Activated CD4-positive, alpha-beta T cell treated with anti-CD3 and anti-CD28 coated beads, Interleukin-2, amount 50 U/mL, for 24 hours (primary cell): Measurements from ENCODE around the gene PCID2.

Source experiments
- DNase-seq, 2 donors: peaks; one replicate each; pipeline ENCODE4 v3.0.0-alpha.2; 2020; ENCODE audit warnings: low read depth in 1 of 2, low spot score in 1 of 2

Gene PCID2

DNA sequence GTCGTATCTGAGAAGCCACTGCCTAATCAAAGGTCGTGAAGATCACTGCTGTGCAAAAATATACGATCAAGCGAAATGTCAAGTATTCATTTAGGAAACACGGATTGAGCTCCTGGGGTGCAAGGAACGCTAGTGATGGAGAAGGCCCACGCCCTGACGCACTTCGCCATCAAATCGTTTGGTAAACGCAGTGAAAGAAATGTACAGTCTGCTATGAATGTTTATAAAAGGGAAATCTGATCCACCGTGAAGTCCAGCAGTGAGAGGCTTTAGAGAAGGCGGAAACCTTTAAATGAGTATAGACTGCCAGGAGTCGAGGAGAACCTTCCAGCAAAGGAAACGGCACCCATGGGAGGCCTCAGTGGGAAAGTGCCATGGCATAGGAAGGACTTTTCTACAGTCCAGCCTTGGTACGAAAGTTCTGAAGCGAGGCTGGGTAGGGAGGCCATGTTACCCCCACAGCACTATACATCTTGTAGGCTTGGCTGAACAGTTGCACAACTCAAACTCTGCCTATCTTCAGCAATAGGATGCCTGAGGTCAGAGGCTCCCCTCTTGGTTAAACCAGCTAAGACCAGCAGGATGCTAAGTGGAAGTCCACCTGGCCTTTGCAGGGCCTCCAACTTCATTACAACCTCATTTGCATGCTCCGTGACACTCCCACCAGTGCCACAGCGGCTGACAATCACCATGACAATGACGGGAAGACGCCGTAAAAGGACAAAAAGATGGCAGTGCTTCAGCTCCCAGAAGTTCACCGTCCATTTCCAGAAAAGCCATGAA lies 20.4 kb downstream of the PCID2 start:
- DNase-seq = no peak

GRCh38 chr13:113187263-113187669 lies 21.2 kb downstream of the PCID2 start:
- DNase-seq = peak; percentile 30 to 66

DNA sequence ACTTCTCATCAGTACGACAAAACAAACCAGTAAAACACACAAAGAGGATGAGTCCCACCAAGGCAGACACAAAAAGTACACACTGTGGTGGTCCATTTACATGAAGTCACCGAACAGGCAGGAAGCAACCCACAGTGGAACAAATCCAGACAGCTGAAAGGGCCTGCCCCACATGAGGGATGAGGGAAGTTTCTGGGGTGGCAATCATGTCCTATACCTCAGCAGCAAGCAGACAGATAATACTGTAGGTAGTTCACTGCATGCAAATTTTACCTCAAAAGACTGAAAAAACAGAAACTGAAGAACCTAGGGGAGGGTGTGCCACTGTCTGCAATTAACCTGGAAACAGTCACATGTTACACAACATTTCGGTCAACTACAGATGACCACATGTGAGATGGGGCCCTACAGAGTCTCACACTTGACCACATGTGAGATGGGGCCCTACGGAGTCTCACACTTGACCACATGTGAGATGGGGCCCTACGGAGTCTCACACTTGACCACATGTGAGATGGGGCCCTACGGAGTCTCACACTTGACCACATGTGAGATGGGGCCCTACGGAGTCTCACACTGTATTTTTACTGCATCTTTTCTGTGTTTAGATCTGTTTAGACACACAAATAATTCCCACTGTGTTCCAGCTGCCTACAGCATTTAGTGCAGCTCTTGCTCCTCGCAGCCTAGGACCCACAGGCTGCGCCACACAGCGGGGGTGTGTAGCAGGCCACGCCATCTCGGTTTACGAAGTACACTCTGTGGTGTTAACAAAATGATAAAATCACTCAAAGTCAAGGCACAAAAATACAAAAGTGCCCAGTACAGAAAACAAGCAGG lies 22.2 kb downstream of the PCID2 start:
- DNase-seq = no peak

- no peak for DNase-seq
Measured at GRCh38 chr13:113184568-113185440, 23.7 kb downstream of the PCID2 start.

DNA sequence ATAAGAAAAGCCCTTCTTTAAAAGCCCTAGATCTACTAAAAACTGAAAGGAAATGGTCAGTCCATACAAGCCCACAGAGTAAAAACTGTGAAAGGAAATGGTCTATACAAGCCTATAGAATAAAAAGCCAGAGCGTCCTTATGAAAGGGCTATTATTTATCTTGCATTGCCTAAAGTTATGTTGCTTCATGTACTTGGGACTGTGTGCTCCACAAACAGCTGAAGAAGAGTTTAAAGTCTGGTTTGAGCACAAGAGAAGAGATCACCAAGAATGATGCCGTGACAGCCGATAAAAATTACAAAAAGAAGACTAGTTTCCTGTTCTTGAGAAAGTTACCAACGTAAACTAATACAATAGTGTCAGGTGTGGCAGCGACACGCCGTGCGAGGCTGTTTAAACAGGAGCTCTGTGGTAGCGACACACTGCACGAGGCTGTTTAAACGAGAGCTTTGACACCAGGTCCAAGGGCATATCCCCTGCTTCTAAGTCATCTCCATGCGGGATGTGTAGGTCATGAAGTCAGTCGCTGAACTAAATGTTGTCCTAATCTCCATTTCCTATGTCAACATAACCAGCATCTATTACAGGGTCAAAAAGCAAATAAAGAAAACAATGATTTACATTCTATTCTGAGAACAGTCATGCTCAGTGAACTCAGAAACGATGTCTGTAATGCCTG lies 24.9 kb downstream of the PCID2 start:
- no peak for DNase-seq

GRCh38 chr13:113182046-113182445 lies 26.4 kb downstream of the PCID2 start:
- DNase-seq = no peak

DNA sequence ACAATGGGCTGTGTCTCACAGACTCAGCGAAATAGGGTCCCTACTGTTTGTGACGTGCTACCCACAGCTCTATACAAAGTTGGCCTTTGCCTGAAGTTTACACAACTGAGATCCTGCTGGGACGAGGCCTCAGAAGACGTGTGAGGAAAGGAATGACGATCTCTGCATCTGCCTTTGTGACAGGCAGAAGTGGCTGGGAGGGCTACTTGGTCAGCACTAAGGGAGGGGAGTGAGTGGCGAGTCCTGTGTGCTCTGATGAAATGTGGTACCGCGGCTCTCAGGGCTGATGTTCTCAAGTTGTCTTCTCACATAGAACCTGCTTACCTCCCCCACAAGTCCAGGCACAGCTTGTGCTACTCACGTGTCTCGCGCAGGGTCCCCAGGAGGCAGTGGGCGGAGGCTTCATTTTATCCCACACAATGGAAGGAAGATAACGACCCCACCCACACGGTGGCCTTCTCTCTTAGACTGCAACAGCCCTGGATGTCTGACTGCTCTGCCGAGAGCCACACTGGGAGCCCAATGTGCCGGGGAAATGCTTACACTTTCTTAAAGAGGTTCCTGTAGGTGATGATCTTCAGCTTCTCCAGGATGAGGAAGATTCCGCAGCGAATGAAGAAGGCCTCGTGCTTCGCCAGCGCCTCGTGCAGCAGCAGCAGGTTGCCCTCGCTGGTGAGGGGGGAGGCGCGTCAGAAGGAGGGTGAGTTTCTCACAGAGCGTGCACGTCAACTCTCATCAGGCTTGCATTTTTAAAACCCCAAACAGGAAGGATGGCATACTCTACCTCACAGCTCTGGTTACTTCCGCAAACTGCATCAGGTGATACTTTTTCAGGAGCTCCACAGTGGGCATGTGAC lies 28.9 kb downstream of the PCID2 start:
- DNase-seq = no peak

- no peak for DNase-seq
Measured at GRCh38 chr13:113178896-113179167, 29.6 kb downstream of the PCID2 start.

DNA sequence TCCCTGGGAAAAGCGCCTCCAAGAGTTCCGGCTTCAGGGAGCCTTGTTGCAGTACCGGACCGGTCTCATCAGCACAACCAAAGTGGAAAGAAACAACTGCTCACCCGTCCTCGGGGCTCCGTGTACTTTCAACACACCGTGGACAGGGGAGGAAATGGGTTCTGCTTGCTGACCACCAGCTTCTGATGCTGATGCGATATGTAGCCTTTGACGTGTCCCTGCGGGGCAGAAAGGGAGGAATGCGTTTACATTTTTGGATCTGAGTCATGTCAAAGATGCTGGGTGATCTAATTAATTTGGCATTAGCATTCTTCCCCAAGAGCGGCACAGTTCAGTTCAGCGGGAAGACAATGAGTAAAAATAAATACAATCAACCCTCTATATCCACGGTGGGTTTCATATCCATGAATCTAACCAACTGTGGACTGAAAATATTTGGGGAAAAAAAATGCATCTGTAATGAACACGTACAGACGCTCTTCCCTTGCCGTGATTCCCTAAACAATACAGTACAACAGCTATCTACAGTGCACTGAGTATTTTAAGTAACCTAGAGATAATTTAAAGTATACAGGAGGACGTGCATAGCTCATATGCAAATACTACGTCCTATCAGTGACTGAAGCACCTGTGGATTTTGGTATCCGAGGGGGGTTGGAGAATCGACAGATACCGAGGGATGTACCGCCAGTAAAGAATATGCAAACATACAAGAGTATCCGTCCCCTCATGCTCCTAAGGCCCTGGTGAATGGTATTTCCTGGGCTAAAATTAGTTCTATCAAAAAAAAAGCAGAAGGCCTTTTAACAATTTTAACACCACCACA lies 30.2 kb downstream of the PCID2 start:
- DNase-seq = no peak

DNA sequence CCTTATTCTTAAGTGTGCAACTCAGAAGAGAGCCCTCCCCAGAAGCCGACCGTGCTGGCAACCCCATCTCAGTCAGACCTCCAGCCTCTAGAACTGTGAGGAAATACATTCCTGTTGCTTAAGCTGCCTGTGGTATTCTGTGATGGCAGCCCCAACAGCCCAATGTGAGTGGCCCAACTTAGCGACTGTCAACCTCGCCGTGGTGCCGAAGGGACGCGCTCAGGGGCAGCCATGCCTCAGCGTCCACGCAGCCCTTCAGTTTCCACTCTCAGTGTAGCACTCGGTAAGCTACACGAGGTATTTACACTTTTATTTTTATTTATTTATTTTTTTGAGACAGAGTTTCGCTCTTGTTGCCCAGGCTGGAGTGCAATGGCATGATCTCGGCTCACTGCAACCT lies 31.6 kb downstream of the PCID2 start:
- DNase-seq = no peak

GRCh38 chr13:113176280-113176679 lies 32.2 kb downstream of the PCID2 start:
- DNase-seq = no peak

DNA sequence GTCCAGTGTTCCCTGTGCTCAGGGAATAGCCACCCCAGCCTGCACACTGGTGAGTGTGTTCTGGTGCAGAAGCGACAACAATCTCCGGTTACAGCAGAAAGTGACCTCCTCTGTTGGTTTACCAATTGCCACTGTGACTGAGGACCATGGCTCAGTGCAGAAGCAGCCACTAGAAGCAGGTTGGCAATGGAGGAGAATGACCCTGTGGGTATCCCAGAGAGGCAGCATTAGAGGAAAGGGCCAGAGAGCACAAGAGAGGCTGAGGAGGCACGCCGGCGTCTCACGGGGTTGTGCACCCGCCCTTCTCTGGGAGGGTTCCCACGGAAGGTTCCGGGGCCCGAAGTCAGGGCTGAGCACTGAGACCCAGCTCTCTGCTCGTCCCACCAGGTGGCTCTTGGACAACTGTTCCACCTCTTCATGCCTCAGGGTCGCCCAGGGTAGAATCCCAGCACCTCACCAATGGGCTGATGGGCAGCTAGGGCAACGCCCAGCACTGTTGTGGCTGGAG lies 36.0 kb downstream of the PCID2 start:
- no peak for DNase-seq

DNA sequence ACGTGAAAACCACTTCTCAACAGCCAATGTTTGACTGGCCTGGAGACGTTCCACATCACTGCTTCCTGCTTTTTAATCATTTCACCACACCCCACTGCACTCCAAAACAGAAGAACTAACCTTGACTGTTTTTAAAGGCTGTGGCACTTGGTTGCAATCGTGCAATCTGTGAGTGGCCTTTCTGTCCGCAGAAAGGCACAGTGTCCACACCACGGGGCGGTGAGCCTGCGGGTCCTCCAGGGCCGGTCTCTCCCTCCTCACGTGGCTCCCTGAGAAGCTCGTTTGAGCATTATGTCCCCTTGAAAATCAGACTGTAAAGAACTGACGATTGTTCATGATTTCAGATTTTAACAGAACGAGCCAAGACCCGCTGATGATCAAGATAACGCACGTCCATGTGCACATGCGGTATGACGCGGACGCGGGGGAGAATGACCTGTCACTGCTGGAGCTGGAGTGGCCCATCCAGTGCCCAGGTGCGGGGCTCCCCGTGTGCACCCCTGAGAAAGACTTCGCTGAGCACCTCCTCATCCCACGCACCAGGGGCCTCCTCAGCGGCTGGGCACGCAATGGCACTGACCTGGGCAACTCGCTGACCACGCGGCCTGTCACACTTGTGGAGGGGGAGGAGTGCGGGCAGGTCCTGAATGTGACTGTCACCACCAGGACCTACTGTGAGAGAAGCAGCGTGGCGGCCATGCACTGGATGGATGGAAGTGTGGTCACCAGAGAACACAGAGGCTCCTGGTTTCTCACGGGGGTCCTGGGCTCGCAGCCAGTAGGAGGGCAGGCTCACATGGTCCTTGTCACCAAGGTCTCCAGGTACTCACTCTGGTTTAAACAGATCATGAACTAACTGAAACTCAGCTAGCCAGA lies 37.0 kb downstream of the PCID2 start:
- no peak for DNase-seq

DNA sequence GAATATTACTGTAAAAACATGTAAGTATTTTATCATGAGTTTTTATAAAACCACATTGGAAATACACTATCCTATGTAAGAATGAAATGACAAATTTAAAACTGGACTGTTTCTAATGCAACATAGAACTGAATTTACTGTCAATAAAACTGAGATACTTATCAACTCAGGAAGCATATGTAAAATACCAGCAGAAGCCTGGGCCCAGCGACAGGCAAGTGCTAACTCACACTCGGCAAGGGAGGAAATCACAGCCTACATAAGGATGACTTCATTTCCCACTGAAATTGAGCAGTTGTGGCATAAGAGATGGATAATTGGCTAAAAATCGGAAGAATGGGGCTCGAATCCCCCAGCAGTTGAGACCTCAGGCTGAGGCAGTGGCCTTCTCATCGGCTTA lies 38.0 kb downstream of the PCID2 start:
- no peak for DNase-seq

DNA sequence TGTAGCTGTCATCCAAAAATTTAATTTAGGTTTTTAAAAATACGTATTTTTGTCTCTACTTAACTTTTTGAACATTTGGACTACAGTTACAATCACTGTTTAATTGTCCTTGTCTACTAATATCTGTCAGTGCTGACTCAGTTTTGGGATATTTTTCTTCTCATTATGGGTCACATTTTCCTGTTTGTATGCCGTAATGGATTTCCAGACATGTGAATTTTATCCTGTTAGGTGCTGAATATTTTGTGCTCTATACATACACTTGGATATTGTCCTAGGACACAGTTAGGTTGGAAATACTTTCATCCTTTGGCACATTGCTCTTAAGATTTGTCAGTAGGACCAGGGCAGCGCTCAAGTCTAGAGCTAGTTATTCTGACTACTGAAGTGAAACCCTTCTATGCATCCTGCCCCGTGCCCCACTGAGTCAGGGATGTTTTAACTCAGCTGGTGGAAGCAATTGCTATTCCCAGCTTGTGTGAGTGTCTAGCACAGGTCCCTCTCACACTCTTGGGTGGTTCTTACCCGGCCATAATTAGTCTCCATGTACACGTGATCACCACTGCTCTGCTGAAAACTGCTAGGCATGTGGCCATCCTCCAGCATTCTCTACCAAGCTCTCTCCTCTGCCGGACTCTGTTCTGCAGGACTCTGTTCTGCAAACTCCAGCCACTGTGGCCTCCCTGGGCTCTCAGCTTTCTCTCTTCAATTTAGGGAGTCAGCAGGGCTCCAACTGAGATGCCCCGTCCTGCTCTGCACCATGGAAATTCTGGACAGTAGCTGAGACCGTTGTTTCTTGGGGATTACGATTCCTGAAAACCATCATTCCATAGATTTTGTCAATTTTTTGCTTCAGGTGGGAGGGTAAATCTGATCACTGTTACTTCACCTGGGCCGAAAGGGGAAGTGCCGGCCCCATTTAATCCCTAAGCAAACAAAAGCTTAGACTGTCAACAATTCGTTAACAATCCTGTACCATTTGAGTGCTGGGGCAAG lies 38.9 kb downstream of the PCID2 start:
- DNase-seq = no peak

DNA sequence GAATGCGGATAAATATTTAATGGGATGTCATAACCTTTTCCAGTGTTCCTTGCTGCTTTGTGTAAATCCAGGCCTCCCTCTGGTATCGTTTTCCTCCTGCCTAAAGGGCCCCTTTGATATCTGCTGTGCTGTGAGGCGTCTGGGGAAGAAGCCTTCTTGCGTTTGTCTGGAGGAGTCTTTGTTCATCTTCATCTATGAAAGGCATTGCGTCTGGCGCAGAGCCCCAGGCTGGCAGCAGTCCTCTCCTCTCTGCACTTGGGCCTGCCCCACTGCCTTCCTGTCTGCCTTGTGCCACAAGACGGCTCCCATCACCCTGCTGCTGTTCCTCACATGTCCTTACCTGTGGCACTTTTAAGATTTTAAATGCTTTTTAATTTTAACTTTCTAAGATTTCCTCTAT lies 40.3 kb downstream of the PCID2 start:
- DNase-seq = no peak

DNA sequence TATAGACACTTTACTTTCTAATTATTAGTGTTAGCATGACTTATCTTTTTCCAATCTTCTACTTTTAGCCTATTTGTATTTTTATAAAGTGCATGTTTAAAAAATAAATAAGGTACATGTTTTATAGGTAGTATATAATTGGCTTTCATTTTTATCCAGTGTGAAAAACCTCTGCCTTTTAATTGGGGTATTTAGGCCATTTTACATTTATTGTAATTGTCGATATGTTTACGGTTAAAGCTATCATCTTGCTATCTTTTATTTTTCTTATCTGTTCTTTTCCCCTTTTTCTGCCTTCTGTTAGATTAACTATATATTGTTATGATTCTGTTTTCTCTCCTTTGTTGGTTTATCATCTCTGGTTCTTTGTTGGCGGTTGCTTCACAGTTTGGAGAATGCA lies 40.9 kb downstream of the PCID2 start:
- no peak for DNase-seq
